Brain microvascular endothelial cell (primary cell): ENCODE results near the gene KIAA0825.

ENCODE experiments used
- DNase-seq: peaks from one replicate; pipeline ENCODE4 v3.0.0-alpha.2; 2020
- H3K27ac ChIP-seq: fragments of 250-450 bp; sonication (Bioruptor Pico); 2 replicates; pipeline ENCODE4 v1.5.1; 2020; ENCODE audit warnings: mild to moderate bottlenecking, moderate library complexity
- H3K27me3 ChIP-seq: fragments of 250-450 bp; sonication (Bioruptor Pico); replicated peaks from 2 replicates; pipeline ENCODE4 v1.5.1; 2020; ENCODE audit warnings: mild to moderate bottlenecking
- H3K36me3 ChIP-seq: fragments of 250-450 bp; sonication (Bioruptor Pico); replicated peaks from 2 replicates; pipeline ENCODE4 v1.5.1; 2020; ENCODE audit warnings: mild to moderate bottlenecking
- H3K4me3 ChIP-seq: 2 replicates; pipeline ENCODE4 v1.5.1; 2011; ENCODE audit warnings: low read depth, mild to moderate bottlenecking, control low read depth, low read length, moderate library complexity
- in situ Hi-C: cut with HindIII; loops from 2 replicates; pipeline ENCODE4 v1.10.0; 2017; ENCODE audit warnings: low sequenced_read_pairs, low pct_ligation_motif_present
- TF ChIP-seq, protein P1 (sequence below): IDR thresholded peaks from 2 replicates; pipeline ENCODE4 v1.5.1; 2011; ENCODE audit warnings: low read depth, mild to moderate bottlenecking, moderate library complexity, low read length, control low read depth, inconsistent platforms; ENCODE audit errors: missing control alignments

The KIAA0825 gene

DNA sequence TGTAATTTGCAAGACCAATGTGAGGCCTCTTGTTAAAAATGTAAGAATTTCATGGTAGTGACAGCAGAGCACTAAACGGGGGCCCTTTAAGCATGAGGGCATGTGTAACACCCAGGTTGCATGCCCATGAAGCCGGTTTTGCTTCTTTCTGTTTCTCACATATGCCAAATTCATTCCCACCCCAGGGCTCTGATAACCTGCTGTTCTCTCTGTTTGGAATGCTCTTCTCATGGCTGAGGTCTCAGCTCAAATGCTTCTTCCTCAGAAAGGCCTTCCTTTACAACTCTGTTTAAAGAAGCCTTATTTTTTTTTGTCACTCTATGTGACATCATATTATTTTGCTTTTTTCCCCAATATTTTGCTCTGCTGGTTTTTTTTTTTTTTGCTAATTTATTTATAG, 369.0 kb downstream of the KIAA0825 start:
- TF ChIP-seq, protein P1, sequence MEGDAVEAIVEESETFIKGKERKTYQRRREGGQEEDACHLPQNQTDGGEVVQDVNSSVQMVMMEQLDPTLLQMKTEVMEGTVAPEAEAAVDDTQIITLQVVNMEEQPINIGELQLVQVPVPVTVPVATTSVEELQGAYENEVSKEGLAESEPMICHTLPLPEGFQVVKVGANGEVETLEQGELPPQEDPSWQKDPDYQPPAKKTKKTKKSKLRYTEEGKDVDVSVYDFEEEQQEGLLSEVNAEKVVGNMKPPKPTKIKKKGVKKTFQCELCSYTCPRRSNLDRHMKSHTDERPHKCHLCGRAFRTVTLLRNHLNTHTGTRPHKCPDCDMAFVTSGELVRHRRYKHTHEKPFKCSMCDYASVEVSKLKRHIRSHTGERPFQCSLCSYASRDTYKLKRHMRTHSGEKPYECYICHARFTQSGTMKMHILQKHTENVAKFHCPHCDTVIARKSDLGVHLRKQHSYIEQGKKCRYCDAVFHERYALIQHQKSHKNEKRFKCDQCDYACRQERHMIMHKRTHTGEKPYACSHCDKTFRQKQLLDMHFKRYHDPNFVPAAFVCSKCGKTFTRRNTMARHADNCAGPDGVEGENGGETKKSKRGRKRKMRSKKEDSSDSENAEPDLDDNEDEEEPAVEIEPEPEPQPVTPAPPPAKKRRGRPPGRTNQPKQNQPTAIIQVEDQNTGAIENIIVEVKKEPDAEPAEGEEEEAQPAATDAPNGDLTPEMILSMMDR = no peak
- Histone ChIP-seq H3K36me3 (no peaks in the 10 kb centered on the region), H3K27me3 (no peaks in the 10 kb centered on the region), H3K27ac (no peak overlapping the region), H3K4me3 (no peak overlapping the region)
- no peak for DNase-seq
- in situ Hi-C loops = no loop called here

DNA sequence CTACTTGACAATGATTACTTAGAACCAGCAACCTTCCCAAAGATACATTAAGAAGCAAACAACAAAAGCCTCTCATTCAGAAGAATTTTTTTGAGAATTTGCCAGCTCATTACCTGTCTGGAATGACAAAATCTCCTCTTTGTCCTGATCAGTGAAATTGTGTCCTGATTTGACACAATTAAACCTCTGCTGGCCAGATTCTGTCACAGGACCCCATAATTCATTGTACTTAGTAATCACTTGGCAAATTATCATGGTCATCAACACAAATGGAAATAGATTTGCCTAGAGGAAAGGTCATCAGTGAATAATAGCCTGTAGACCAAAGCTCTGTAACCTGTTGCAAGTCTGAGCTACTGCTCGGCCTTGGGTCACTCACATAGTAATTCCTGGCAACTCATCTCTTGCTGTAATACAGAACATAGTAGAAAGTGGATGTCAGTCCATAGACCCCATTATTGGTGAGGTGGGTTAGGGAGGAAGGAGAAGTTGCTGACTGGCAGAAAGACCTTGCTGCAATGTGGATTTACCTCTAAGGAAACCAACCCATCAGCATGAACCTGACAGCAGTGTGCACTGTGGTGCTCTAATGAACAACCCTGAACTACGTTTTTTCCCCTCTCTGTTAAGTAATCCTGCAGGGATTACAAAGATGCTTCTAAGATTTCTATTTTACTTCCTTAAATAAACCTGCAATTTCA, 370.1 kb downstream of the KIAA0825 start:
- no peaks in the 10 kb centered on the region for H3K36me3 ChIP-seq
- in situ Hi-C loops = no loop called here
- no peak overlapping the region for H3K4me3 ChIP-seq
- H3K27ac ChIP-seq = no peak overlapping the region
- TF ChIP-seq, protein P1 = no peak
- H3K27me3 ChIP-seq = no peaks in the 10 kb centered on the region
- no peak for DNase-seq

DNA sequence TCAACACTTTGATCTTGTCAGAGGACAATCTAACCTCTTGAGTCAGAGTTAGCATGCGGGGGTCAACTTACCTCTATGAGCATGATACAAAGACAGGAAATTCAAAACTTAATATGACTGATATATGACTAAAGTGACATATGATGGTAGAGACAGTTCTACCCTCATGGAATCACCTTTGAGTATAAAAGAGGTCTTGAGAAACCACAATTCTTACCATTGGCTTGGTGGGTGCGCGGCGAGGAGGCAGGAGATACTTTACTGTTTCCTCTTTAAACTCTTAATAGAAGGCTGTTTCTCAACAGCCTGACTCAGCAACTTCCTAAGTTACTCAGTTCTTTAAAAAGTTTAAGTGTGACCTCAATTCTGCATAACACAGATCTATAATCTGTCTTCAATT, 372.8 kb downstream of the KIAA0825 start:
- no peak for DNase-seq
- Histone ChIP-seq H3K27me3 (no peaks in the 10 kb centered on the region), H3K36me3 (no peaks in the 10 kb centered on the region), H3K27ac (no peak overlapping the region), H3K4me3 (no peak overlapping the region)
- TF ChIP-seq, protein P1 = no peak
- in situ Hi-C loops = no loop called here

DNA sequence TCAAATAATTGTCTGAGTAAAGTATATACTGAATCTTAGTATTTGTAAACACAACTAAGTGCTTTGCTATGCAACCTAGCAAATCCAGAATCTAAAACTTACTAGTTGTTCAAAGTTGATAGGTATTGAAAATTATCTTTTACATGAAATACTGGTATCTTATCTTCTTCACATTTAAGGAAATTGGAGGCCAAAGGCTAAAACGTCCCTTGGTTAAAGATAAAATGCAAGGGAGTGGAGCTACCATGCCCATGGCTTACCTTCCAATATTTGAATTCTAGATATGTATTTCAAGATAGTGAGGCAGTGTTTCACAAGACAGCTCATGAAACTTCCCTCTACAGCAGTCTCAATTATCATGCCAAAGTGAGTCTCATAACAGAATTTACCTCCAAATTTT, 373.5 kb downstream of the KIAA0825 start:
- H3K36me3 ChIP-seq = no peaks in the 10 kb centered on the region
- H3K27me3 ChIP-seq = no peaks in the 10 kb centered on the region
- H3K4me3 ChIP-seq = no peak overlapping the region
- TF ChIP-seq, protein P1 = no peak
- DNase-seq = no peak
- no peak overlapping the region for H3K27ac ChIP-seq
- in situ Hi-C loops = no loop called here

DNA sequence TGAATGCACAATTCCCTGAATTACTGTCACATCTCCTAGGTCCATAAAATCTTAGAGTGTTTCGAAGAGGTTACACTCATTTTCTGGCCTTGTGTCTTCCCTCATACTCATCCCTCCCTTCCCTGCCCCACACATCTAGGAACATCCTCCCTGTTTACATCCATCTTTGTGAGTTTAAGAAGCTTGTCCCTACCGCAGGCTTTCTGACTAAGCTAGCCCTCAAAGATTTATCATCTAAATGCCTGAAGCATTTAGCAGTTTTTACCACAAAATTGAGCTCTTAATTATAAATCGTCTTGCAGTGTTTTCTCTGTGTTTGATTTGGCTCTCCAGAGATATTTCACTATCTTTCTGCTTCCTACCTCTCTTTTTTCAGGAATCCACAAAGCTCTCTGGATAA, 374.8 kb downstream of the KIAA0825 start:
- DNase-seq = no peak

More for the DNA sequence above, 374.8 kb downstream of the KIAA0825 start:
- TF ChIP-seq, protein P1 = no peak
- Histone ChIP-seq H3K36me3 (no peaks in the 10 kb centered on the region), H3K27me3 (no peaks in the 10 kb centered on the region), H3K27ac (no peak overlapping the region), H3K4me3 (no peak overlapping the region)
- in situ Hi-C loops = no loop called here
